Measurements from ENCODE around the gene TRAPPC5. TPM values are rescaled to one million over a fixed set of nuclear protein-coding genes. Genes with fewer than 3 reads are reported as not detected.

TRAPPC5 gene
- total RNA-seq, 6 experiments from 2014 or later: 143 to 179 (median 159) TPM

DNA sequence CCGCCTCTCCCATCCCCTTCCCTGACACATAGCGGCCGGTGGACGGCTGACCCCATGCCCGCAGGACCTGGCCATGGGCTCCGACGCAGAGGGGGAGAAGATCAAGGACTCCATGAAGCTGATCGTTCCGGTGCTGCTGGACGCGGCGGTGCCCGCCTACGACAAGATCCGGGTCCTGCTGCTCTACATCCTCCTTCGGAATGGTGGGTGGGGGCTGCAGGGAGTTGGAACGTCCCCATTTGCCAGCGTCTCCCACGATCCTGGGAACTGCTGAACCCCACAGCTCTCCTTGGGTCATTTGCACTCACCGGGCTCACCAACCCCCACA is 36.1 kb upstream of the TRAPPC5 start:
- H3K36me3 Mint-ChIP-seq (ENCODE audit: low read depth): no peaks in the 10 kb centered on the region
- no peak for DNase-seq
- no peak for TF ChIP-seq CTCF (IDR thresholded peaks at IDR 0.05)
- H3K27me3 Mint-ChIP-seq (ENCODE audit: insufficient read depth): peaks cover 10% of the 10 kb centered on the region
- no peaks in the 10 kb centered on the region for H3K4me1 Mint-ChIP-seq (ENCODE audit: low read depth)
- H3K4me3 Mint-ChIP-seq: no peak overlapping the region
- peaks cover 4% of the 10 kb centered on the region; the same call in 1 of the 2 replicates for H3K9me3 Mint-ChIP-seq
- no peak overlapping the region for H3K27ac Mint-ChIP-seq

DNA sequence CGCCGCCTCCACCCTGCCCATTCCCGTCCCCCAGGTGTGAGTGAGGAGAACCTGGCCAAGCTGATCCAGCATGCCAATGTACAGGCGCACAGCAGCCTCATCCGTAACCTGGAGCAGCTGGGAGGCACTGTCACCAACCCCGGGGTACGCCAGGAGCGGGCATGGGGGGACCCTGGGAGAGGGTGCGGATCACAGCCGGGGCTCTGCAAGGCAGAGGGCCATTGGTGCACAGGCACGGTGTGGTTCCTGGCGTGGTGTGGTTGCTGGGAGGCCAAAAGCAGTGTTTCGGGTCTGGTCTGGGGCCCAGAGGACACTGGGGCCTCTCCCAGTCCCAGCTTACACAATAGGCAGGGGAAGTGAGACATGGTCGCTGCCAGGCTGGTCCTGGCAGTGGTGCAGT is 35.5 kb upstream of the TRAPPC5 start:
- Mint-ChIP-seq H3K9me3 (no peaks in the 10 kb centered on the region), H3K4me1 (ENCODE audit: low read depth) (no peaks in the 10 kb centered on the region), H3K27ac (no peak overlapping the region), H3K4me3 (no peak overlapping the region), H3K36me3 (ENCODE audit: low read depth) (no peaks in the 10 kb centered on the region), H3K27me3 (ENCODE audit: insufficient read depth) (peaks cover 10% of the 10 kb centered on the region; the same call in 1 of the 2 replicates)
- DNase-seq: no peak
- TF ChIP-seq CTCF (IDR thresholded peaks at IDR 0.05): no peak

GRCh38 chr19:7645656-7646425 is 34.8 kb upstream of the TRAPPC5 start:
- Mint-ChIP-seq H3K4me3 (no peak overlapping the region), H3K36me3 (ENCODE audit: low read depth) (no peaks in the 10 kb centered on the region), H3K4me1 (ENCODE audit: low read depth) (no peaks in the 10 kb centered on the region), H3K9me3 (no peaks in the 10 kb centered on the region), H3K27me3 (ENCODE audit: insufficient read depth) (peaks cover 10% of the 10 kb centered on the region), H3K27ac (no peak overlapping the region)
- no peak for DNase-seq
- TF ChIP-seq CTCF (IDR thresholded peaks at IDR 0.05): no peak

- Mint-ChIP-seq H3K9me3 (no peaks in the 10 kb centered on the region), H3K27me3 (ENCODE audit: insufficient read depth) (peaks cover 10% of the 10 kb centered on the region), H3K4me1 (ENCODE audit: low read depth) (no peaks in the 10 kb centered on the region), H3K4me3 (no peak overlapping the region), H3K27ac (no peak overlapping the region), H3K36me3 (ENCODE audit: low read depth) (no peaks in the 10 kb centered on the region)
- no peak for DNase-seq
- no peak for TF ChIP-seq CTCF (IDR thresholded peaks at IDR 0.05)
Measured at GRCh38 chr19:7646426-7646700, 34.3 kb upstream of the TRAPPC5 start.

DNA sequence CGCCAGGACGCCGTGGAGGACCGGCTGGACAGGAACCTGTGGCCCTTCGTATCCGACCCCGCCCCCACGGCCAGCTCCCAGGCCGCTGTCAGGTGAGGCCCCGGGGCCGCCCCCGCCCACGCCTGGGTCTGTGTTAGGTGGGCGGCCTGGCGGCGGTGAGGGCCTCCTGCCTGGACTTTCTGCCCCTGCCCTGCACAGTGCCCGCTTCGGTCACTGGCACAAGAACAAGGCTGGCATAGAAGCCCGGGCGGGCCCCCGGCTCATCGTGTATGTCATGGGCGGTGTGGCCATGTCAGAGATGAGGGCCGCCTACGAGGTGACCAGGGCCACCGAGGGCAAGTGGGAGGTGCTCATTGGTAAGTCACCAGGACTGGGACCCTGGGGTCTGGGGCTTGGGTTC is 33.5 kb upstream of the TRAPPC5 start:
- no peak overlapping the region for H3K4me3 Mint-ChIP-seq
- no peak for DNase-seq
- peaks cover 10% of the 10 kb centered on the region for H3K27me3 Mint-ChIP-seq (ENCODE audit: insufficient read depth)
- TF ChIP-seq CTCF (IDR thresholded peaks at IDR 0.05): no peak
- peaks cover 3% of the 10 kb centered on the region for H3K4me1 Mint-ChIP-seq (ENCODE audit: low read depth)
- H3K9me3 Mint-ChIP-seq: no peaks in the 10 kb centered on the region
- no peaks in the 10 kb centered on the region for H3K36me3 Mint-ChIP-seq (ENCODE audit: low read depth)
- H3K27ac Mint-ChIP-seq: no peak overlapping the region

Measured in HFFc6 (cell line).